Caco-2 (cell line): Measurements from ENCODE around the gene BMERB1. TPM values are rescaled to one million over a fixed set of nuclear protein-coding genes. Genes with fewer than 3 reads are reported as not detected.

Experiments
- BruUV-seq: library from RNA; stranded (reverse); fragments of 400-500 nt; replicated peaks from 2 replicates; lab custom pipeline; 2021; lab: Mats Ljungman, UMichigan
- CTCF ChIA-PET: fragments of 300-600 bp; sonication (Branson Sonifier 250); formaldehyde crosslinking; loops from one replicate; lab custom pipeline; 2022; ENCODE audit warnings: antibody characterized with exemption; lab: Charles Lee
- POLR2A ChIA-PET: fragments of 300-600 bp; sonication (Branson Sonifier 250); formaldehyde crosslinking; loops from one replicate; lab custom pipeline; 2022; ENCODE audit warnings: antibody characterized with exemption; lab: Charles Lee
- DNase-seq, 2 experiments: peaks; one replicate each; pipeline versions ENCODE4 v3.0.0 to v3.0.0-alpha.2; 2020 to 2022
- H3K27me3 ChIP-seq: replicated peaks from 2 replicates; pipeline ENCODE4 v1.6.0; 2011; ENCODE audit warnings: low read length; ENCODE audit not compliant: control insufficient read depth, insufficient read depth
- H3K36me3 ChIP-seq: 2 replicates; pipeline ENCODE4 v1.5.1; 2011; ENCODE audit warnings: low read length; ENCODE audit not compliant: control insufficient read depth, insufficient read depth
- H3K4me1 ChIP-seq: fragments of 250-450 bp; sonication (Bioruptor Pico); 2 replicates; pipeline ENCODE4 v1.5.1; 2020; ENCODE audit warnings: mild to moderate bottlenecking
- H3K4me3 ChIP-seq: 2 replicates; pipeline ENCODE4 v1.5.1; 2011; ENCODE audit warnings: low read depth, mild to moderate bottlenecking, control low read depth, low read length
- H3K9me3 ChIP-seq: fragments of 250-450 bp; sonication (Bioruptor Pico); 2 replicates; pipeline ENCODE4 v1.5.1; 2020; ENCODE audit warnings: mild to moderate bottlenecking, moderate library complexity
- H3K27ac Mint-ChIP-seq: one replicate; pipeline ENCODE4 v1.8.0; 2022; ENCODE audit warnings: mixed read lengths; ENCODE audit not compliant: unreplicated experiment
- H3K27me3 Mint-ChIP-seq: one replicate; pipeline ENCODE4 v1.8.0; 2022; ENCODE audit warnings: mixed read lengths; ENCODE audit not compliant: insufficient read depth, unreplicated experiment
- H3K36me3 Mint-ChIP-seq: one replicate; pipeline ENCODE4 v1.8.0; 2022; ENCODE audit warnings: mild to moderate bottlenecking, mixed read lengths; ENCODE audit not compliant: insufficient read depth, unreplicated experiment
- H3K4me1 Mint-ChIP-seq: one replicate; pipeline ENCODE4 v1.8.0; 2022; ENCODE audit warnings: low read depth, mixed read lengths; ENCODE audit not compliant: unreplicated experiment
- H3K4me3 Mint-ChIP-seq: one replicate; pipeline ENCODE4 v1.8.0; 2022; ENCODE audit warnings: mild to moderate bottlenecking, moderate library complexity, mixed read lengths; ENCODE audit not compliant: unreplicated experiment
- H3K9me3 Mint-ChIP-seq: one replicate; pipeline ENCODE4 v1.8.0; 2022; ENCODE audit warnings: mixed read lengths; ENCODE audit not compliant: unreplicated experiment
- intact Hi-C: fragments of 100-400 bp; cut with micrococcal nuclease; formaldehyde crosslinking; loops from one replicate; pipeline ENCODE4 v1.10.0; 2022; ENCODE audit not compliant: unreplicated experiment
- total RNA-seq: library from RNA; stranded (reverse); gene quantifications from 2 replicates; pipeline ENCODE4 v1.2.3, GENCODE V29; 2022
- TF ChIP-seq, protein P1 (sequence below), 2 experiments: fragments of 200-600 bp in 1 of 2; IDR thresholded peaks; 1 replicate in 1 of 2; 2 replicates in 1 of 2; pipeline versions ENCODE4 v1.5.1 to v1.8.0; 2011 to 2022; ENCODE audit warnings: antibody characterized with exemption in 1 of 2, control low read depth in 1 of 2, inconsistent platforms in 1 of 2, low read depth in 1 of 2, low read length in 1 of 2, mild to moderate bottlenecking in 1 of 2, moderate library complexity in 1 of 2; ENCODE audit not compliant: insufficient read depth in 1 of 2, severe bottlenecking in 1 of 2, unreplicated experiment in 1 of 2

BMERB1 gene
- total RNA-seq, 1 experiment from 2014 or later = not detected

DNA sequence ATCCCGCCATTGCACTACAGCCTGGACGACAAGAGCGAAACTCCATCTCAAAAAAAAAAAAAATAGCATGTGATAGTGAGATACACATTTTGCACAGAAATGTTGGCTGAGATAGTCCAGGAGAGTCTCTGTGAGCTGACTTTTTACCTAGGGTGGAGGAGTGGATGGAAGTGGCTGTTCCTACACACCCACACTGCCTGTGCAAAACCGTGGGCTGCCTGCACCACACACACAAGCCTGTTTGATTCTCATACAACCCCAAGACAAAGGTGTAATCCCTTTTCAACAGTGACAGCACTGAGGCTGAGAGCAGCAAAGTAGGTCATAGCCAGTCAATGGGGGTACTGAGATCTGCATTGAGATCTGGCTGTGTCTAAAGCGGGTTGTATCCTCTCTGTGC is 121.7 kb downstream of the BMERB1 start:
- POLR2A ChIA-PET = no interaction called here
- H3K4me3 Mint-ChIP-seq = no peak overlapping the region
- H3K9me3 ChIP-seq = no peaks in the 10 kb centered on the region
- H3K36me3 Mint-ChIP-seq = no peaks in the 10 kb centered on the region
- no peak for DNase-seq
- peaks cover 5% of the 10 kb centered on the region for H3K4me1 Mint-ChIP-seq
- no peak overlapping the region for H3K27ac Mint-ChIP-seq
- TF ChIP-seq, protein P1, sequence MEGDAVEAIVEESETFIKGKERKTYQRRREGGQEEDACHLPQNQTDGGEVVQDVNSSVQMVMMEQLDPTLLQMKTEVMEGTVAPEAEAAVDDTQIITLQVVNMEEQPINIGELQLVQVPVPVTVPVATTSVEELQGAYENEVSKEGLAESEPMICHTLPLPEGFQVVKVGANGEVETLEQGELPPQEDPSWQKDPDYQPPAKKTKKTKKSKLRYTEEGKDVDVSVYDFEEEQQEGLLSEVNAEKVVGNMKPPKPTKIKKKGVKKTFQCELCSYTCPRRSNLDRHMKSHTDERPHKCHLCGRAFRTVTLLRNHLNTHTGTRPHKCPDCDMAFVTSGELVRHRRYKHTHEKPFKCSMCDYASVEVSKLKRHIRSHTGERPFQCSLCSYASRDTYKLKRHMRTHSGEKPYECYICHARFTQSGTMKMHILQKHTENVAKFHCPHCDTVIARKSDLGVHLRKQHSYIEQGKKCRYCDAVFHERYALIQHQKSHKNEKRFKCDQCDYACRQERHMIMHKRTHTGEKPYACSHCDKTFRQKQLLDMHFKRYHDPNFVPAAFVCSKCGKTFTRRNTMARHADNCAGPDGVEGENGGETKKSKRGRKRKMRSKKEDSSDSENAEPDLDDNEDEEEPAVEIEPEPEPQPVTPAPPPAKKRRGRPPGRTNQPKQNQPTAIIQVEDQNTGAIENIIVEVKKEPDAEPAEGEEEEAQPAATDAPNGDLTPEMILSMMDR (IDR thresholded peaks at IDR 0.05; ENCODE audit: insufficient read depth in 1 of 2, low read depth in 1 of 2, low read length in 1 of 2, severe bottlenecking in 1 of 2, unreplicated experiment in 1 of 2) = no peak
- no TSS peak for BruUV-seq
- no peaks in the 10 kb centered on the region for H3K4me1 ChIP-seq
- intact Hi-C loops = no loop called here
- H3K27me3 Mint-ChIP-seq = no peaks in the 10 kb centered on the region
- CTCF ChIA-PET = no interaction called here
- H3K36me3 ChIP-seq = no peaks in the 10 kb centered on the region
- H3K9me3 Mint-ChIP-seq = no peaks in the 10 kb centered on the region
- no peak overlapping the region for H3K4me3 ChIP-seq
- no peaks in the 10 kb centered on the region for H3K27me3 ChIP-seq

DNA sequence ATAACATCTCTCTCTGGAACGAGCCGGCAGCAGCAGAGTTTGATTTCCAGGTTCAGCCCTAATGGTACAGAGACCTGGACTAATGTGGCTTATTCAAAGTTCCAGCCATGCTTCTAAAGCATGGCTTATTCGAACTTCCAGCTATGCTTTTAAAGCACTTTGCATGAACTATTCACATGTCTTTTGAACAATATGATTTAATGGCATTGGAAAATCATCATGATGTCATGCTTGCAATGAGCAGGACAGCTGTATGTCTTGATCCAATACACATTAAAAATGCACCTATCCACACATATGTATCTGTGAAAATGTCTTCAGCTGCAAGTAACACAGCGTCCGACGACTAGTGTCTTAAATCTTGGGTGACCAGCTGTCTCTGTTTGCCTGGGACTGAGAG is 122.9 kb downstream of the BMERB1 start:
- no TSS peak for BruUV-seq
- intact Hi-C loops = no loop called here
- POLR2A ChIA-PET = no interaction called here

DNA sequence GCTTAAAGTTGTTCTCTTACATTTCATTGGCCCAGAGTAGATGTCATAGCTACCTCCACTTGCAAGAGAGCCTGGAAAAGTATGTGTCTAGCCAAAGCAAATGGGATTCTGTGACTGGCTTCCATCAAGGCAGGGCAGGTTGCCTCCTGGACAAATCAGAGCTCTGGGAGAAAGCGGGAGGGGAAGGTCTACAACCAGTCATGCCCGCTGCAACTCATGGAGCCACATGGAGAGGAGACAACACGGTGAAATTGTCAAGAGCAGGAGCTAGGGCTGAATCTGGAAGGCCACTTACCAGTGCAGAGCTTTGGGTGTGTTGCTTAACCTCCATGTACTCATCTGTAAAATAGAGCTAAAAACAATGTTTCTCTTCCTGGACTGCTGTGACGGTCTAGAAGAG is 124.8 kb downstream of the BMERB1 start:
- Histone ChIP-seq H3K36me3 (no peaks in the 10 kb centered on the region), H3K27me3 (no peaks in the 10 kb centered on the region), H3K4me3 (no peak overlapping the region), H3K9me3 (no peaks in the 10 kb centered on the region), H3K4me1 (no peaks in the 10 kb centered on the region)
- ChIA-PET POLR2A (no interaction called here), CTCF (interaction anchor here (0.7 kb wide), 1 partner anchor 83 kb away, joined by 3 read pairs; the partner anchor contains the start of gene MARF1)
- intact Hi-C loops = no loop called here
- DNase-seq = no peak
- Mint-ChIP-seq H3K4me3 (no peak overlapping the region), H3K27me3 (no peaks in the 10 kb centered on the region), H3K27ac (no peak overlapping the region), H3K36me3 (no peaks in the 10 kb centered on the region), H3K9me3 (no peaks in the 10 kb centered on the region), H3K4me1 (no peaks in the 10 kb centered on the region)
- no TSS peak for BruUV-seq
- TF ChIP-seq, protein P1 (IDR thresholded peaks at IDR 0.05; ENCODE audit: insufficient read depth in 1 of 2, low read depth in 1 of 2, low read length in 1 of 2, severe bottlenecking in 1 of 2, unreplicated experiment in 1 of 2) = no peak

More for the DNA sequence above, 122.9 kb downstream of the BMERB1 start:
- no peaks in the 10 kb centered on the region for H3K36me3 Mint-ChIP-seq
- H3K27ac Mint-ChIP-seq = no peak overlapping the region
- CTCF ChIA-PET = no interaction called here
- DNase-seq = no peak
- Histone ChIP-seq H3K4me3 (no peak overlapping the region), H3K36me3 (no peaks in the 10 kb centered on the region), H3K4me1 (no peaks in the 10 kb centered on the region), H3K9me3 (no peaks in the 10 kb centered on the region), H3K27me3 (no peaks in the 10 kb centered on the region)
- H3K9me3 Mint-ChIP-seq = no peaks in the 10 kb centered on the region
- TF ChIP-seq, protein P1 (IDR thresholded peaks at IDR 0.05; ENCODE audit: insufficient read depth in 1 of 2, low read depth in 1 of 2, low read length in 1 of 2, severe bottlenecking in 1 of 2, unreplicated experiment in 1 of 2) = no peak
- no peak overlapping the region for H3K4me3 Mint-ChIP-seq
- no peaks in the 10 kb centered on the region for H3K27me3 Mint-ChIP-seq
- no peaks in the 10 kb centered on the region for H3K4me1 Mint-ChIP-seq
